GM19397 (cell line): ENCODE measurements around the gene EVA1C.
"Not testable (repeated sequence)": the region's sequence is repeated elsewhere in the genome, so short reads cannot be mapped to it uniquely, and the experiment has no call there.

Experiments used
- ATAC-seq: cut with Tn5 transposase; IDR thresholded peaks from one replicate; pipeline ENCODE4 v1.9.1; 2021; ENCODE audit warnings: mild to moderate bottlenecking, moderate library complexity; ENCODE audit not compliant: unreplicated experiment

Gene EVA1C

GRCh38 chr21:32549886-32550285 lies 137.4 kb downstream of the EVA1C start:
- no peak for ATAC-seq

- ATAC-seq: no peak
Observed at GRCh38 chr21:32554832-32555638, 142.5 kb downstream of the EVA1C start.

- ATAC-seq: no peak
Observed at GRCh38 chr21:32558106-32558505, 145.6 kb downstream of the EVA1C start.

- no peak for ATAC-seq
Observed at GRCh38 chr21:32559006-32559610, 146.6 kb downstream of the EVA1C start.

GRCh38 chr21:32560896-32561295 lies 148.4 kb downstream of the EVA1C start:
- ATAC-seq: no peak

- ATAC-seq: not testable (repeated sequence)
Observed at GRCh38 chr21:32561476-32561875, 149.0 kb downstream of the EVA1C start.

- ATAC-seq: no peak
Observed at GRCh38 chr21:32562426-32562825, 149.9 kb downstream of the EVA1C start.

- no peak for ATAC-seq
Observed at GRCh38 chr21:32562915-32563314, 150.4 kb downstream of the EVA1C start.
